Measurements from ENCODE around the gene IFNGR2. TPM values are rescaled to one million over a fixed set of nuclear protein-coding genes. Genes with fewer than 3 reads are reported as not detected.
A peak's percentile ranks its signal among the peaks of the same experiment; 100 is the strongest.
"Not testable (repeated sequence)": the region's sequence is repeated elsewhere in the genome, so short reads cannot be mapped to it uniquely, and the experiment has no call there.

The IFNGR2 gene
- total RNA-seq, 1 experiment from 2014 or later: 44.1 TPM

- Histone ChIP-seq H4K20me1 (ENCODE audit: control insufficient read depth, insufficient read depth, insufficient read length) (no peaks in the 10 kb centered on the region), H2AK5ac (ENCODE audit: insufficient read length, low read length) (no peak overlapping the region), H3K4me2 (ENCODE audit: insufficient read depth, insufficient read length, low read length) (no peak overlapping the region), H3K9ac (ENCODE audit: extremely low read depth, insufficient read length, low read length) (no peak overlapping the region), H2BK15ac (ENCODE audit: low read depth, low read length) (no peak overlapping the region), H2BK12ac (ENCODE audit: insufficient read length, low read depth, low read length) (no peak overlapping the region), H2BK20ac (ENCODE audit: low read depth, low read length, poor library complexity, severe bottlenecking) (no peak overlapping the region), H3K56ac (ENCODE audit: insufficient read length, low read depth, low read length) (no peak overlapping the region), H2BK120ac (ENCODE audit: low read depth, low read length, poor library complexity, severe bottlenecking) (no peak overlapping the region), H3K27me3 (ENCODE audit: insufficient read depth, low read length) (no peaks in the 10 kb centered on the region), H4K5ac (ENCODE audit: insufficient read length, low read depth, low read length) (no peak overlapping the region), H3K9me3 (ENCODE audit: control insufficient read depth, low read depth, low read length) (no peaks in the 10 kb centered on the region), H4K8ac (replicated peaks; ENCODE audit: insufficient read length, low read depth, low read length) (no peak overlapping the region), H2BK5ac (ENCODE audit: insufficient read length, low read length) (no peak overlapping the region), H3K23ac (ENCODE audit: insufficient read length, low read depth, low read length) (no peak overlapping the region), H3K27ac (ENCODE audit: insufficient read length, low read depth, low read length) (no peak overlapping the region), H3K18ac (ENCODE audit: insufficient read length, low read depth, low read length) (no peak overlapping the region), H4K91ac (ENCODE audit: insufficient read length, low read depth, low read length) (no peak overlapping the region), H3K23me2 (ENCODE audit: insufficient read length, low read depth, low read length, poor library complexity, severe bottlenecking) (no peaks in the 10 kb centered on the region), H3K14ac (ENCODE audit: insufficient read depth, low read length) (no peak overlapping the region), H3T11ph (ENCODE audit: low read length) (no peak overlapping the region), H3K4ac (ENCODE audit: low read depth, low read length) (no peak overlapping the region), H3K4me1 (ENCODE audit: insufficient read depth, low read length) (no peaks in the 10 kb centered on the region), H3K79me1 (ENCODE audit: insufficient read depth, low read depth, low read length, poor library complexity, severe bottlenecking) (no peaks in the 10 kb centered on the region), H2AFZ (ENCODE audit: low read length) (no peak overlapping the region), H3K79me2 (ENCODE audit: insufficient read depth, low read length) (no peaks in the 10 kb centered on the region)
- WGBS (ENCODE audit: extremely low coverage, insufficient read length, low lambda C conversion rate): no CpG with 5 or more reads among the region's 2 CpGs
- H3K4me3 Mint-ChIP-seq: no peak overlapping the region
- TF ChIP-seq CTCF (conservative IDR thresholded peaks at IDR 0.05): no peak
- peak overlapping the region in 2 of 3 experiments; percentile 24 to 49; a peak in 1 of 7 replicates for H3K27ac Mint-ChIP-seq
- no peak for DNase-seq
- H3K9me3 Mint-ChIP-seq: no peaks in the 10 kb centered on the region
- H3K27me3 Mint-ChIP-seq (ENCODE audit: low read depth): no peaks in the 10 kb centered on the region
- H3K4me1 Mint-ChIP-seq: no peaks in the 10 kb centered on the region
- H3K36me3 Mint-ChIP-seq (ENCODE audit: insufficient read depth in 1 of 3, low read depth in 3 of 3): peaks cover 2 to 10% (median 8%) of the 10 kb centered on the region in 3 experiments; a peak in 4 of 7 replicates
These were observed 41.3 kb downstream of the IFNGR2 start for GRCh38 chr21:33444499-33444898.

GRCh38 chr21:33446620-33447019, 43.4 kb downstream of the IFNGR2 start:
- not testable (repeated sequence) for H3K27ac ChIP-seq (ENCODE audit: insufficient read length, low read depth, low read length); H3K23ac ChIP-seq (ENCODE audit: insufficient read length, low read depth, low read length); H3K27me3 ChIP-seq (ENCODE audit: insufficient read depth, low read length); H2BK15ac ChIP-seq (ENCODE audit: low read depth, low read length); H3K4me3 Mint-ChIP-seq; H3K14ac ChIP-seq (ENCODE audit: insufficient read depth, low read length); H4K5ac ChIP-seq (ENCODE audit: insufficient read length, low read depth, low read length); H3K23me2 ChIP-seq (ENCODE audit: insufficient read length, low read depth, low read length, poor library complexity, severe bottlenecking); DNase-seq; H3K4me1 Mint-ChIP-seq; H3K9me3 ChIP-seq (ENCODE audit: control insufficient read depth, low read depth, low read length); H2BK12ac ChIP-seq (ENCODE audit: insufficient read length, low read depth, low read length); H3K4ac ChIP-seq (ENCODE audit: low read depth, low read length); H3K9ac ChIP-seq (ENCODE audit: extremely low read depth, insufficient read length, low read length); H4K20me1 ChIP-seq (ENCODE audit: control insufficient read depth, insufficient read depth, insufficient read length); H3K27ac Mint-ChIP-seq; H3K79me1 ChIP-seq (ENCODE audit: insufficient read depth, low read depth, low read length, poor library complexity, severe bottlenecking); H3K79me2 ChIP-seq (ENCODE audit: insufficient read depth, low read length); H3K56ac ChIP-seq (ENCODE audit: insufficient read length, low read depth, low read length); H4K91ac ChIP-seq (ENCODE audit: insufficient read length, low read depth, low read length); H3K27me3 Mint-ChIP-seq (ENCODE audit: low read depth); H2BK5ac ChIP-seq (ENCODE audit: insufficient read length, low read length); H3T11ph ChIP-seq (ENCODE audit: low read length); H2AK5ac ChIP-seq (ENCODE audit: insufficient read length, low read length); H3K18ac ChIP-seq (ENCODE audit: insufficient read length, low read depth, low read length); H4K8ac ChIP-seq (replicated peaks; ENCODE audit: insufficient read length, low read depth, low read length); H3K4me1 ChIP-seq (ENCODE audit: insufficient read depth, low read length); H2BK120ac ChIP-seq (ENCODE audit: low read depth, low read length, poor library complexity, severe bottlenecking); H3K9me3 Mint-ChIP-seq; H3K36me3 Mint-ChIP-seq (ENCODE audit: insufficient read depth in 1 of 3, low read depth in 3 of 3); H2BK20ac ChIP-seq (ENCODE audit: low read depth, low read length, poor library complexity, severe bottlenecking); H2AFZ ChIP-seq (ENCODE audit: low read length); H3K4me2 ChIP-seq (ENCODE audit: insufficient read depth, insufficient read length, low read length)
- no CpG with 5 or more reads among the region's 6 CpGs for WGBS (ENCODE audit: extremely low coverage, insufficient read length, low lambda C conversion rate)
